Measurements from ENCODE around the gene DALRD3. TPM values are rescaled to one million over a fixed set of nuclear protein-coding genes. Genes with fewer than 3 reads are reported as not detected.

DALRD3 gene
- polyA plus RNA-seq, 2 of the 4 experiments (the other 2 are of a cell fraction) = 20.5 to 35.8 TPM

GRCh38 chr3:48970586-48970985 lies 47.8 kb downstream of the DALRD3 start:
- POLR2A ChIA-PET = no interaction called here
- Histone ChIP-seq H3K27ac (no peak overlapping the region), H3K4me1 (no peaks in the 10 kb centered on the region), H3K4me2 (no peak overlapping the region), H3K4me3 (no peak overlapping the region), H3K9me3 (no peaks in the 10 kb centered on the region)
- TF ChIP-seq FOXS1 (CRISPR knock-in tag; IDR thresholded peaks at IDR 0.05) = no peak
- no peak for TF ChIP-seq RNF2 (IDR thresholded peaks at IDR 0.05; ENCODE audit: borderline replicate concordance, low read depth)
- TF ChIP-seq SMC3 (IDR thresholded peaks at IDR 0.05) = no peak
- TF ChIP-seq, protein P1, sequence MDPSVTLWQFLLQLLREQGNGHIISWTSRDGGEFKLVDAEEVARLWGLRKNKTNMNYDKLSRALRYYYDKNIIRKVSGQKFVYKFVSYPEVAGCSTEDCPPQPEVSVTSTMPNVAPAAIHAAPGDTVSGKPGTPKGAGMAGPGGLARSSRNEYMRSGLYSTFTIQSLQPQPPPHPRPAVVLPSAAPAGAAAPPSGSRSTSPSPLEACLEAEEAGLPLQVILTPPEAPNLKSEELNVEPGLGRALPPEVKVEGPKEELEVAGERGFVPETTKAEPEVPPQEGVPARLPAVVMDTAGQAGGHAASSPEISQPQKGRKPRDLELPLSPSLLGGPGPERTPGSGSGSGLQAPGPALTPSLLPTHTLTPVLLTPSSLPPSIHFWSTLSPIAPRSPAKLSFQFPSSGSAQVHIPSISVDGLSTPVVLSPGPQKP (IDR thresholded peaks at IDR 0.05; ENCODE audit: low read depth, low read length) = no peak
- no peak for TF ChIP-seq MAFK (IDR thresholded peaks at IDR 0.05; ENCODE audit: partially characterized antibody)
- no peak for TF ChIP-seq CHD2 (IDR thresholded peaks at IDR 0.05; ENCODE audit: low read length, partially characterized antibody)
- TF ChIP-seq NPAS2 (CRISPR knock-in tag; IDR thresholded peaks at IDR 0.05; ENCODE audit: borderline replicate concordance) = no peak
- TF ChIP-seq ESRRA (IDR thresholded peaks at IDR 0.05; ENCODE audit: borderline replicate concordance, low read length) = no peak
- no peak for TF ChIP-seq JUN (IDR thresholded peaks at IDR 0.05)
- TF ChIP-seq CHD4 (IDR thresholded peaks at IDR 0.05; ENCODE audit: borderline replicate concordance) = no peak
- no peak for TF ChIP-seq KDM5A (IDR thresholded peaks at IDR 0.05)
- no peak for TF ChIP-seq NFE2L2 (conservative IDR thresholded peaks at IDR 0.05; ENCODE audit: low read length)
- TF ChIP-seq JUNB (IDR thresholded peaks at IDR 0.05) = no peak
- CTCF ChIA-PET = no interaction called here
- DNase-seq (ENCODE audit: low read depth in 1 of 2, low spot score in 1 of 2) = no peak
- ATAC-seq = no peak
- FAIRE-seq = no peak
- whole genome bisulfite sequencing (ENCODE audit: missing lambda C conversion rate) = 98% methylated on average over 6 of the region's 6 CpGs

GRCh38 chr3:48966876-48967361 lies 51.5 kb downstream of the DALRD3 start:
- 95% methylated on average over 6 of the region's 7 CpGs for WGBS (ENCODE audit: missing lambda C conversion rate)
- FAIRE-seq = no peak
- CTCF ChIA-PET = no interaction called here

DNA sequence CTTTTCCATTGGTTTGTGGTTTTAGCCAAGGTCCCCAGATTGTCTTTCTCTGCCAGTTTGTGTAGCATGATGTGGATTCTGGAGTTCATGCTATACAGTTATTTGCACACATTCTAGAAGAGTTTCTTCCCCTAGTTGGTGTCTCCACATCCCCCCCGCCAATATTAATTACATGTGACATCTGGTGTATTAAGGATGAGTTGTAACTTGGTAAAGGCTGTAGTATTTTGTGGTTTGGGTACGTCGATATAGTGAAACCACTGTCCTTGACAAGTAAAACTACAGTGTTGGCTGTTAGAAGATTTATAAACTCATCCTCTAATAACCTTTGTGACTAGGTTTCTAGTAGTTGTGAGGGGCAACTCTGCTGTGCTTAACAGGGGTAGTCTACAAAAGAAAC lies 52.0 kb downstream of the DALRD3 start:
- Histone ChIP-seq H3K4me3 (no peak overlapping the region), H3K9me3 (no peaks in the 10 kb centered on the region), H3K4me2 (no peak overlapping the region), H3K27ac (no peak overlapping the region), H3K4me1 (no peaks in the 10 kb centered on the region)
- 98% methylated on average over 3 of the region's 3 CpGs for WGBS (ENCODE audit: missing lambda C conversion rate)
- DNase-seq (ENCODE audit: low read depth in 1 of 2, low spot score in 1 of 2) = no peak
- no peak for FAIRE-seq
- ATAC-seq = no peak
- ChIA-PET CTCF (no interaction called here), POLR2A (no interaction called here)
- TF ChIP-seq ZSCAN20 (CRISPR knock-in tag; IDR thresholded peaks at IDR 0.05) = no peak
- TF ChIP-seq RARB (CRISPR knock-in tag; IDR thresholded peaks at IDR 0.05) = no peak
- TF ChIP-seq POLR2A (IDR thresholded peaks at IDR 0.05; ENCODE audit: low read length) = no peak
- no peak for TF ChIP-seq HDAC2 (IDR thresholded peaks at IDR 0.05)
- TF ChIP-seq, protein P2, sequence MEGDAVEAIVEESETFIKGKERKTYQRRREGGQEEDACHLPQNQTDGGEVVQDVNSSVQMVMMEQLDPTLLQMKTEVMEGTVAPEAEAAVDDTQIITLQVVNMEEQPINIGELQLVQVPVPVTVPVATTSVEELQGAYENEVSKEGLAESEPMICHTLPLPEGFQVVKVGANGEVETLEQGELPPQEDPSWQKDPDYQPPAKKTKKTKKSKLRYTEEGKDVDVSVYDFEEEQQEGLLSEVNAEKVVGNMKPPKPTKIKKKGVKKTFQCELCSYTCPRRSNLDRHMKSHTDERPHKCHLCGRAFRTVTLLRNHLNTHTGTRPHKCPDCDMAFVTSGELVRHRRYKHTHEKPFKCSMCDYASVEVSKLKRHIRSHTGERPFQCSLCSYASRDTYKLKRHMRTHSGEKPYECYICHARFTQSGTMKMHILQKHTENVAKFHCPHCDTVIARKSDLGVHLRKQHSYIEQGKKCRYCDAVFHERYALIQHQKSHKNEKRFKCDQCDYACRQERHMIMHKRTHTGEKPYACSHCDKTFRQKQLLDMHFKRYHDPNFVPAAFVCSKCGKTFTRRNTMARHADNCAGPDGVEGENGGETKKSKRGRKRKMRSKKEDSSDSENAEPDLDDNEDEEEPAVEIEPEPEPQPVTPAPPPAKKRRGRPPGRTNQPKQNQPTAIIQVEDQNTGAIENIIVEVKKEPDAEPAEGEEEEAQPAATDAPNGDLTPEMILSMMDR (IDR thresholded peaks at IDR 0.05) = no peak
- no peak for TF ChIP-seq TFCP2L1 (CRISPR knock-in tag; IDR thresholded peaks at IDR 0.05)
- TF ChIP-seq CHD2 (IDR thresholded peaks at IDR 0.05; ENCODE audit: low read length, partially characterized antibody) = no peak
- no peak for TF ChIP-seq CEBPB (IDR thresholded peaks at IDR 0.05)
- no peak for TF ChIP-seq POLR2AphosphoS2 (conservative IDR thresholded peaks at IDR 0.05; ENCODE audit: low read length)
- no peak for TF ChIP-seq CBX2 (IDR thresholded peaks at IDR 0.05; ENCODE audit: borderline replicate concordance, low read depth)
- no peak for TF ChIP-seq FOXS1 (CRISPR knock-in tag; IDR thresholded peaks at IDR 0.05)
- no peak for TF ChIP-seq FOSL2 (IDR thresholded peaks at IDR 0.05)
- TF ChIP-seq FOSL2 (CRISPR knock-in tag; IDR thresholded peaks at IDR 0.05) = no peak

More at GRCh38 chr3:48966876-48967361, 51.5 kb downstream of the DALRD3 start:
- POLR2A ChIA-PET = no interaction called here
- TF ChIP-seq, protein P3, sequence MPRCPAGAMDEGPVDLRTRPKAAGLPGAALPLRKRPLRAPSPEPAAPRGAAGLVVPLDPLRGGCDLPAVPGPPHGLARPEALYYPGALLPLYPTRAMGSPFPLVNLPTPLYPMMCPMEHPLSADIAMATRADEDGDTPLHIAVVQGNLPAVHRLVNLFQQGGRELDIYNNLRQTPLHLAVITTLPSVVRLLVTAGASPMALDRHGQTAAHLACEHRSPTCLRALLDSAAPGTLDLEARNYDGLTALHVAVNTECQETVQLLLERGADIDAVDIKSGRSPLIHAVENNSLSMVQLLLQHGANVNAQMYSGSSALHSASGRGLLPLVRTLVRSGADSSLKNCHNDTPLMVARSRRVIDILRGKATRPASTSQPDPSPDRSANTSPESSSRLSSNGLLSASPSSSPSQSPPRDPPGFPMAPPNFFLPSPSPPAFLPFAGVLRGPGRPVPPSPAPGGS (IDR thresholded peaks at IDR 0.05) = no peak
- TF ChIP-seq TFCP2L1 (CRISPR knock-in tag; IDR thresholded peaks at IDR 0.05) = no peak
- no peak for TF ChIP-seq SMC3 (IDR thresholded peaks at IDR 0.05)
- peak; percentile 29 for TF ChIP-seq ZFP36 (IDR thresholded peaks at IDR 0.05; ENCODE audit: borderline replicate concordance, partially characterized antibody)
- ATAC-seq = no peak
- Histone ChIP-seq H3K4me2 (no peak overlapping the region), H3K4me3 (no peak overlapping the region), H3K4me1 (no peaks in the 10 kb centered on the region), H3K9me3 (no peaks in the 10 kb centered on the region), H3K27ac (no peak overlapping the region)
- no peak for DNase-seq (ENCODE audit: low read depth in 1 of 2, low spot score in 1 of 2)
